Peyer's patch (tissue), 4 donors: ENCODE data around the gene NALCN.

Source experiments
- CTCF ChIP-seq, 6 experiments: fragments of 450-650 bp in 4 of 6; fragments of 200-600 bp in 2 of 6; sonication (generic) in 1 of 6; IDR thresholded peaks; one replicate each; pipeline ENCODE4 v1.5.1; 2017 to 2019; ENCODE audit warnings: antibody characterized with exemption in 6 of 6, mild to moderate bottlenecking in 3 of 6, moderate library complexity in 1 of 6
- POLR2A ChIP-seq, 2 donors: fragments of 450-650 bp; IDR thresholded peaks; one replicate each; pipeline ENCODE4 v1.5.1; 2017; ENCODE audit warnings: antibody characterized with exemption in 2 of 2, mild to moderate bottlenecking in 2 of 2, moderate library complexity in 2 of 2

GRCh38 chr13:101397742-101398141 lies 18.6 kb downstream of the NALCN start:
- TF ChIP-seq CTCF (IDR thresholded peaks at IDR 0.05) (no peak), POLR2A (IDR thresholded peaks at IDR 0.05) (no peak)
